Gastrocnemius medialis (tissue), 4 donors: Measurements from ENCODE around the gene GRPEL2. TPM values are rescaled to one million over a fixed set of nuclear protein-coding genes. Genes with fewer than 3 reads are reported as not detected.

Experiments
- ATAC-seq, 2 donors: fragments of 150-250 bp; one replicate each; pipeline ENCODE4 v1.9.1; 2016
- DNase-seq, 2 donors: peaks; one replicate each; pipeline ENCODE4 v3.0.0-alpha.2; 2019
- H3K27ac ChIP-seq, 4 donors: fragments of 200-600 bp; sonication (generic); 1 replicate in 1 of 4; 2 replicates in 3 of 4; pipeline ENCODE4 v1.5.1; 2016 to 2018; ENCODE audit warnings: mild to moderate bottlenecking in 2 of 4, moderate library complexity in 1 of 4
- H3K27me3 ChIP-seq, 3 donors: fragments of 200-600 bp; sonication (generic) in 2 of 3; 1 replicate in 1 of 3; 2 replicates in 2 of 3; pipeline versions ENCODE4 v1.5.1 to v1.6.0; 2016 to 2019; ENCODE audit warnings: mild to moderate bottlenecking in 1 of 3, moderate library complexity in 1 of 3
- H3K36me3 ChIP-seq, 2 donors: fragments of 200-600 bp; sonication (generic) in 1 of 2; one replicate each; pipeline ENCODE4 v1.5.1; 2017 to 2018
- H3K4me1 ChIP-seq, 2 donors: fragments of 200-600 bp; sonication (generic) in 1 of 2; one replicate each; pipeline ENCODE4 v1.5.1; 2016 to 2017; ENCODE audit warnings: mild to moderate bottlenecking in 2 of 2
- H3K4me3 ChIP-seq, 4 donors: fragments of 200-600 bp; sonication (generic) in 3 of 4; 1 replicate in 1 of 4; 2 replicates in 3 of 4; pipeline ENCODE4 v1.5.1; 2016 to 2019; ENCODE audit warnings: mild to moderate bottlenecking in 2 of 4
- H3K9me3 ChIP-seq, 3 donors: fragments of 200-600 bp; sonication (generic) in 2 of 3; 1 replicate in 1 of 3; 2 replicates in 2 of 3; pipeline ENCODE4 v1.5.1; 2016 to 2019
- POLR2A ChIP-seq, 2 donors: fragments of 450-650 bp; IDR thresholded peaks; one replicate each; pipeline ENCODE4 v1.6.1; 2017; ENCODE audit warnings: antibody characterized with exemption in 2 of 2, mild to moderate bottlenecking in 2 of 2, moderate library complexity in 2 of 2
- in situ Hi-C, 4 donors: fragments of 200-750 bp; cut with MboI; loops; one replicate each; pipeline versions ENCODE4 v1.15.0 to v1.8.0; 2017; ENCODE audit warnings: low sequenced_read_pairs in 4 of 4
- intact Hi-C: fragments of 100-400 bp; cut with DNase I; formaldehyde crosslinking; loops from one replicate; pipeline ENCODE4 v1.15.1; 2023; ENCODE audit warnings: low total_unique reads
- total RNA-seq, 4 donors: library from RNA; depleted of rRNA; stranded (reverse); fragments of >200 nt; gene quantifications; one replicate each; pipeline versions ENCODE4 v1.1.0 to v1.2.3, GENCODE V29; 2016
- TF ChIP-seq, protein P1 (sequence below), 5 experiments: fragments of 450-650 bp in 3 of 5; fragments of 200-600 bp in 2 of 5; sonication (generic) in 2 of 5; IDR thresholded peaks in 4 of 5; conservative IDR thresholded peaks in 1 of 5; 1 replicate in 4 of 5; 2 replicates in 1 of 5; pipeline ENCODE4 v1.5.1; 2016 to 2019; ENCODE audit warnings: antibody characterized with exemption in 5 of 5, mild to moderate bottlenecking in 3 of 5, moderate library complexity in 3 of 5

The GRPEL2 gene
- total RNA-seq, 4 donors from 2014 or later, result 7.8 to 13.3 (median 9.9) TPM

DNA sequence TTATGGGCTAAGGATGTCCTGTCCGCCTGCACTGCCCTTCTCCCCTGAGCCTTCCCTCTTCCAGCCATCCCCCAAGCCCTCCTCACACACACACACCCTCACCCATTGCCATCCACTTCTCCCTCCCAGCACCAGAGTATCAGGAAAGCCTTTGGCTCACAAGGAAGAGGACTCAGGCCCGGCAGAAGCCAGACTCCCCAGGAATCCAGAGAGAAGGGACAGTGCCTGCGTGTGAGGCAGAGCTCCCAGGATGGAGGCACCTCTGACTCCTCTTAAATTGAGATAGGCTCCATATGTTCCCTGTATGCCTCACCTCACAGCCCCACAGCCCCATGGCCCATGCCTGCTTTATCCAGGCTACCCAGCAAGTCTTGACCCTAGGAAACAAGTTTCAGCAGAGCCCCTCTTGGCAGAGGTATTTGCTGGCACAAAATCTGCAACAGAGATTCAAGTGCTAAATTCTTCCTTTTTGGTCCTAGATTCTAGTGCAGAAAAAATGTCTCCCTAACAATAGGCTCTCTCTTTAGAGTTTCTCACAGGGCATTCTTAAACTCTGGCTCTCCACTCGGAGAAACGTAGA, 33.0 kb downstream of the GRPEL2 start:
- intact Hi-C loops, result no loop called here

DNA sequence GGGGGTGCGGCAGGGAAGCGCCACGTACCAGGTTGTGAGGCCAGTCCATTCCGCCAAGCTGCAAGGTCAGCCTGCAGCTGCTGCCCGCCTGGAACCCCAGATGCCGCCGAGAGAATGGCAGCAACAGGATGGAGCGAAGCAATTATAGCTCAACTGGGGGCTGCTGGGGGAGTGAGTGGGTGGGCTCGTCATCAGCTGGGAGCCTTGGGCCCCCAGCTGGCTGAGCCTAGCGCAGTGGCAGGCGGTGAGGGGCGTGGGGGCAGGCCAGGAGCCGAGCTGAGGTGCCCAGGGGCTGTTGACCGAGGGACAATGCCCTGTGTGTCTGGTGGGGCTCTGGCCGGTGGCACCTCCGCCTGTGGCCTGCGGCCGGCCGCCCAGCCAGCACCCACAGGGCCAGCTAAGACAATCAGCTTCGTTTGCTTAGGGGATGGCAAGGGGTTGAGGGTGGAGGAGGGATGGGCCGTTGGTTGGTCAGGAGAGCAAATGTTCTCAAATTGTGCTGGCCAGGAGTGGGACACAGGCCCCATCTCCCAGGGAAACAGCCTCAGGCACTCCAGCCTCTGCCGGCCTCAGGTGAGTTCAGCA, 34.0 kb downstream of the GRPEL2 start, which contains the start of gene IL17B:
TSS of gene IL17B (minus strand) at position 116 of the 585 bp plus-strand sequence. CDS start at position 49, 67 bp downstream.
- Histone ChIP-seq H3K9me3 (no peaks in the 10 kb centered on the region), H3K4me3 (no peak within 1 kb of the TSS), H3K27ac (peak within 1 kb of the TSS in 1 of 4 donors; percentile 73), H3K36me3 (no peaks in the 10 kb centered on the region), H3K4me1 (peaks cover 21 to 22% of the 10 kb centered on the region in 2 donors), H3K27me3 (no peaks in the 10 kb centered on the region)
- DNase-seq (no peak), ATAC-seq (no peak)
- no peak for TF ChIP-seq POLR2A (IDR thresholded peaks at IDR 0.05)
- TF ChIP-seq, protein P1, sequence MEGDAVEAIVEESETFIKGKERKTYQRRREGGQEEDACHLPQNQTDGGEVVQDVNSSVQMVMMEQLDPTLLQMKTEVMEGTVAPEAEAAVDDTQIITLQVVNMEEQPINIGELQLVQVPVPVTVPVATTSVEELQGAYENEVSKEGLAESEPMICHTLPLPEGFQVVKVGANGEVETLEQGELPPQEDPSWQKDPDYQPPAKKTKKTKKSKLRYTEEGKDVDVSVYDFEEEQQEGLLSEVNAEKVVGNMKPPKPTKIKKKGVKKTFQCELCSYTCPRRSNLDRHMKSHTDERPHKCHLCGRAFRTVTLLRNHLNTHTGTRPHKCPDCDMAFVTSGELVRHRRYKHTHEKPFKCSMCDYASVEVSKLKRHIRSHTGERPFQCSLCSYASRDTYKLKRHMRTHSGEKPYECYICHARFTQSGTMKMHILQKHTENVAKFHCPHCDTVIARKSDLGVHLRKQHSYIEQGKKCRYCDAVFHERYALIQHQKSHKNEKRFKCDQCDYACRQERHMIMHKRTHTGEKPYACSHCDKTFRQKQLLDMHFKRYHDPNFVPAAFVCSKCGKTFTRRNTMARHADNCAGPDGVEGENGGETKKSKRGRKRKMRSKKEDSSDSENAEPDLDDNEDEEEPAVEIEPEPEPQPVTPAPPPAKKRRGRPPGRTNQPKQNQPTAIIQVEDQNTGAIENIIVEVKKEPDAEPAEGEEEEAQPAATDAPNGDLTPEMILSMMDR (IDR thresholded peaks at IDR 0.05 in 4 of 5, conservative IDR thresholded peaks at IDR 0.05 in 1 of 5), result no peak
- in situ Hi-C loops (loop anchor here in 2 of 4 donors (5.0 to 10.0 kb wide), 3 partner anchors 54 to 183 kb away; no protein-coding TSS in a partner anchor), intact Hi-C loops (no loop called here)

More for the DNA sequence above, 33.0 kb downstream of the GRPEL2 start:
- Histone ChIP-seq H3K36me3 (no peaks in the 10 kb centered on the region), H3K27ac (no peak overlapping the region), H3K4me1 (peaks cover 13 to 14% of the 10 kb centered on the region in 2 donors), H3K27me3 (no peaks in the 10 kb centered on the region), H3K4me3 (no peak overlapping the region), H3K9me3 (no peaks in the 10 kb centered on the region)
- no peak for DNase-seq
- no peak for TF ChIP-seq POLR2A (IDR thresholded peaks at IDR 0.05)
- TF ChIP-seq, protein P1 (IDR thresholded peaks at IDR 0.05 in 4 of 5, conservative IDR thresholded peaks at IDR 0.05 in 1 of 5), result no peak
- ATAC-seq, result no peak
- in situ Hi-C loops, result loop anchor here in 2 of 4 donors (5.0 to 10.0 kb wide), 3 partner anchors 54 to 184 kb away; no protein-coding TSS in a partner anchor

DNA sequence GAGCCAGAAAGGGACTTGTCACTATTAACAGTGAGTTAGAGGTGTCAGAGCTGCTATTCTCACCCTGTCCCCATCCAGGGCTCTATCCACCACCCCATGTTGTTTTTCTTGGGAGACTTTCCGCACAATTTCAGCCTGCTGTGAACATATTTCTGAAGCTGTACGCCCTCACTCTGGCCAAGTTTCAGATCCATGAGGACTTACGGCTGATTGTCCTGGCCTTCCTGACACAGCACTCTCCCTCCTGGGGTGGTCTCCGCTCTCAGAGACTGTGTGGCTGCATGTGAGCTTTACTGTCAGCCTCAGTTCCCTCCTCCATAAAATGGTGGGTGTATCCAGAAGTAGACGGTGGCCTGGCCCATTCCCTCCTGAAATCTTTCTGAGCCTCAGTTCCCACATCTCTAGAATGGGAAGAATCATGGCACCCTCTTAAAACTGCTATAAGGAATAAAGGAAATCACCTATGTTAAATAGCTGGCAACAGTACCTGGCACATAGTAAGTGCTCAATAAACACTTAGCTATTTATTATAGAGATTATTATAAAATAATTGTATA, 34.6 kb downstream of the GRPEL2 start:
- H3K36me3 ChIP-seq, result no peaks in the 10 kb centered on the region
- peaks cover 21 to 22% of the 10 kb centered on the region in 2 donors for H3K4me1 ChIP-seq
- ATAC-seq (no peak), DNase-seq (no peak)
- in situ Hi-C loops (loop anchor here in 3 of 4 donors (5.0 to 10.0 kb wide), 5 partner anchors 55 to 187 kb away; no protein-coding TSS in a partner anchor), intact Hi-C loops (no loop called here)
- TF ChIP-seq, protein P1 (IDR thresholded peaks at IDR 0.05 in 4 of 5, conservative IDR thresholded peaks at IDR 0.05 in 1 of 5), result no peak
- TF ChIP-seq POLR2A (IDR thresholded peaks at IDR 0.05), result no peak
- H3K27ac ChIP-seq, result peak overlapping the region in 1 of 4 donors; percentile 73
- no peak overlapping the region for H3K4me3 ChIP-seq
- no peaks in the 10 kb centered on the region for H3K27me3 ChIP-seq
- no peaks in the 10 kb centered on the region for H3K9me3 ChIP-seq

DNA sequence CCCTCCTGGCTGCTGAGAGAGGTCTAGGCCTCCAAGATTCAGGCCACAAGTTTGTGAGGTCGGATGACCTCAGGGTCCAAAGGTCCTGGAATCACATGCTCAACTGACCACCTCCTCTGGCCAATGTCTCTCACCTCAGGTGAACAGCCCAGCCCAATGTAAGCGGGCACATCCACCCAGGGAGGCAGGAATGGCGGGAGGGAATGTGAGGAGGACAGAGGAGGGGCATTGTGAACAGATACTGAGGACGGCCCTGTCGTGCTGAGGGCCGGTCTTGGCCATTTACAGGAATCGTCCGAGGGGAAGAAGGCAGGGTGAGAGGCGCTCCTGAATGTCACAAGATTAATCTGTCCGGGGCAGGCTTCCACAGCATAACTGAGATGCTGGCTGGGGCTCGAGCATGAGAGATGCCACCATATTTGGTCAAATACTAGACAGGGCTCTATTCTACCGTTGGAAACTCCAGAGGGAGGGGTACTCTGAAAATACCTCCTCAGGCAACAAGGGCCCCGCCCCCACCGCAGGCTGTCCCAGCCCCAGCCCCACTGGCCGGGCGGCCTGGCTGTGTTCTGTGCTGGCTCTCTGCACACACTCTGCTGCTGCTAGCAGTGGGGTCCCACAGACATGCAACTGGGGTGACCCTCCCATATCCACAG, 35.3 kb downstream of the GRPEL2 start:
- Histone ChIP-seq H3K36me3 (no peaks in the 10 kb centered on the region), H3K4me1 (peaks cover 21 to 22% of the 10 kb centered on the region in 2 donors), H3K27ac (peak overlapping the region in 3 of 4 donors; percentile 64 to 76 (median 75)), H3K4me3 (no peak overlapping the region), H3K27me3 (no peaks in the 10 kb centered on the region), H3K9me3 (no peaks in the 10 kb centered on the region)
- TF ChIP-seq, protein P1 (IDR thresholded peaks at IDR 0.05 in 4 of 5, conservative IDR thresholded peaks at IDR 0.05 in 1 of 5), result no peak
- ATAC-seq (no peak), DNase-seq (no peak)
- intact Hi-C loops, result no loop called here
- in situ Hi-C loops, result loop anchor here in 2 of 4 donors (5.0 kb wide), 3 partner anchors 57 to 187 kb away; no protein-coding TSS in a partner anchor
